ENCODE results near the gene UROD.

DNA sequence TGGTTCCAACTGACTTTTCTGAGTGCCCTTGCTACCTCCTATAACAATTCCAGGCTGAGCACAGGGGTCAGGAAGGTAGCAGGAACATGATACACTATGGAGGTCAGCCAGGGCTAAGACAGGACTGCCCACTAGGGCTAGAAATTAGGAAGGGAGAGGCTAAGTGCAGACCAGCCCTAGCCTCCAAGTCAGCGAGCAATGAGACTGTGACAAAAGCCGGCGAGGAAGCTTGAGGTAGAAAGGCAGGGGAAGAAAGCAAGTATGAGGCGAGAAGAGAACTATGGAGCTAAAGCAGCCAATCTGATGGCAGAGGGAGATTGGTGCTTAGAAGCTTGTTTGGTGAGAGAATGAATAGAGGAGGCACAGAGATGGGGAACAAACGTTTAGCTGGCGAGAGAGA, 4.7 kb downstream of the UROD start:
- TF ChIP-seq, protein P1, sequence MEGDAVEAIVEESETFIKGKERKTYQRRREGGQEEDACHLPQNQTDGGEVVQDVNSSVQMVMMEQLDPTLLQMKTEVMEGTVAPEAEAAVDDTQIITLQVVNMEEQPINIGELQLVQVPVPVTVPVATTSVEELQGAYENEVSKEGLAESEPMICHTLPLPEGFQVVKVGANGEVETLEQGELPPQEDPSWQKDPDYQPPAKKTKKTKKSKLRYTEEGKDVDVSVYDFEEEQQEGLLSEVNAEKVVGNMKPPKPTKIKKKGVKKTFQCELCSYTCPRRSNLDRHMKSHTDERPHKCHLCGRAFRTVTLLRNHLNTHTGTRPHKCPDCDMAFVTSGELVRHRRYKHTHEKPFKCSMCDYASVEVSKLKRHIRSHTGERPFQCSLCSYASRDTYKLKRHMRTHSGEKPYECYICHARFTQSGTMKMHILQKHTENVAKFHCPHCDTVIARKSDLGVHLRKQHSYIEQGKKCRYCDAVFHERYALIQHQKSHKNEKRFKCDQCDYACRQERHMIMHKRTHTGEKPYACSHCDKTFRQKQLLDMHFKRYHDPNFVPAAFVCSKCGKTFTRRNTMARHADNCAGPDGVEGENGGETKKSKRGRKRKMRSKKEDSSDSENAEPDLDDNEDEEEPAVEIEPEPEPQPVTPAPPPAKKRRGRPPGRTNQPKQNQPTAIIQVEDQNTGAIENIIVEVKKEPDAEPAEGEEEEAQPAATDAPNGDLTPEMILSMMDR (IDR thresholded peaks at IDR 0.05), result no peak
- TF ChIP-seq POLR2A (IDR thresholded peaks at IDR 0.05), result no peak
